BE2C (cell line): ENCODE results near the gene DAPP1.

Experiments
- DNase-seq: peaks from one replicate; pipeline ENCODE4 v3.0.0-alpha.2; 2020
- H3K27me3 ChIP-seq: fragments of 250-450 bp; sonication (Bioruptor Pico); 2 replicates; pipeline ENCODE4 v1.5.1; 2020; ENCODE audit warnings: mild to moderate bottlenecking
- H3K36me3 ChIP-seq: fragments of 250-450 bp; sonication (Bioruptor Pico); 2 replicates; pipeline ENCODE4 v1.5.1; 2020; ENCODE audit warnings: mild to moderate bottlenecking
- H3K4me1 ChIP-seq: fragments of 250-450 bp; sonication (Bioruptor Pico); 2 replicates; pipeline ENCODE4 v1.5.1; 2020
- H3K4me3 ChIP-seq: 2 replicates; pipeline ENCODE4 v1.5.1; 2011; ENCODE audit warnings: low read depth, low read length
- H3K9me3 ChIP-seq: fragments of 250-450 bp; sonication (Bioruptor Pico); 2 replicates; pipeline ENCODE4 v1.5.1; 2020
- CTCF ChIP-seq: IDR thresholded peaks from 2 replicates; pipeline ENCODE4 v1.5.1; 2012; ENCODE audit warnings: mild to moderate bottlenecking, low read depth, low read length

Gene DAPP1

GRCh38 chr4:99860521-99860920, 43.9 kb downstream of the DAPP1 start:
- H3K4me3 ChIP-seq = no peak overlapping the region
- peaks cover 28% of the 10 kb centered on the region for H3K27me3 ChIP-seq
- H3K36me3 ChIP-seq = no peaks in the 10 kb centered on the region
- no peaks in the 10 kb centered on the region for H3K4me1 ChIP-seq
- no peak for TF ChIP-seq CTCF
- H3K9me3 ChIP-seq = no peaks in the 10 kb centered on the region
- no peak for DNase-seq

- DNase-seq = no peak
- Histone ChIP-seq H3K4me1 (no peaks in the 10 kb centered on the region), H3K4me3 (no peak overlapping the region), H3K36me3 (no peaks in the 10 kb centered on the region), H3K9me3 (no peaks in the 10 kb centered on the region), H3K27me3 (peaks cover 27% of the 10 kb centered on the region)
- TF ChIP-seq CTCF = no peak
Observed at GRCh38 chr4:99861120-99861905, 44.7 kb downstream of the DAPP1 start.

- TF ChIP-seq CTCF = no peak
- Histone ChIP-seq H3K36me3 (no peaks in the 10 kb centered on the region), H3K9me3 (no peaks in the 10 kb centered on the region), H3K4me1 (no peaks in the 10 kb centered on the region), H3K4me3 (no peak overlapping the region), H3K27me3 (peaks cover 19% of the 10 kb centered on the region)
- no peak for DNase-seq
Observed at GRCh38 chr4:99863804-99864203, 47.2 kb downstream of the DAPP1 start.

- H3K4me1 ChIP-seq = no peaks in the 10 kb centered on the region
- H3K27me3 ChIP-seq = peaks cover 9% of the 10 kb centered on the region
- no peaks in the 10 kb centered on the region for H3K9me3 ChIP-seq
- TF ChIP-seq CTCF = no peak
- no peak for DNase-seq
- H3K4me3 ChIP-seq = no peak overlapping the region
- no peaks in the 10 kb centered on the region for H3K36me3 ChIP-seq
Observed at GRCh38 chr4:99868126-99868596, 51.5 kb downstream of the DAPP1 start.

- H3K36me3 ChIP-seq = no peaks in the 10 kb centered on the region
Observed at GRCh38 chr4:99872570-99872969, 55.9 kb downstream of the DAPP1 start.

More at GRCh38 chr4:99872570-99872969, 55.9 kb downstream of the DAPP1 start:
- DNase-seq = no peak
- H3K9me3 ChIP-seq = no peaks in the 10 kb centered on the region
- no peak for TF ChIP-seq CTCF
- no peaks in the 10 kb centered on the region; the same call in 1 of the 2 replicates for H3K27me3 ChIP-seq
- H3K4me1 ChIP-seq = no peaks in the 10 kb centered on the region
- H3K4me3 ChIP-seq = no peak overlapping the region
